ENCODE data around the gene SYNE1. TPM values are rescaled to one million over a fixed set of nuclear protein-coding genes. Genes with fewer than 3 reads are reported as not detected.
A peak's percentile ranks its signal among the peaks of the same experiment; 100 is the strongest.

SYNE1 gene
- total RNA-seq, 1 donor from 2014 or later, result 43.8 TPM

DNA sequence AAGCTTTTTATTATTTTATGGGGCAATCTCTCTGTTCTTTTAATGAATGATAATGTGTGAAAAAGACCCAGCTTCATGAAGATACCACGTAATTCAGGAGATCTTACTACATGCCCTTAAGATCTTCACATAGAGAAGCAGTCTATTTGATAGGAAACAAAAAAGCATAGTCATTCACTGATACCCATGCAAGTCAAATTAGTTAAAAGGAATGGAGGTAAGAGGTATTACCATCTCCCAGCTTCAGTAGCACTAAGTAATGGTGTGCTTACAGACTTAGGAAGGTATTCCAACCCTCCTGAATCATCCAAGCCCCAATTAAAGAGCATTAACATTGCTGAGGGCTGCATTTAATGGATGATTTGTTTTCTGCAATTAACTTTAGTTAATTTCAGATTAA, 364.7 kb downstream of the SYNE1 start:
- peaks cover under 1% of the 10 kb centered on the region for H3K36me3 Mint-ChIP-seq (ENCODE audit: insufficient read depth)
- no peaks in the 10 kb centered on the region for H3K27me3 Mint-ChIP-seq
- TF ChIP-seq, protein P1, sequence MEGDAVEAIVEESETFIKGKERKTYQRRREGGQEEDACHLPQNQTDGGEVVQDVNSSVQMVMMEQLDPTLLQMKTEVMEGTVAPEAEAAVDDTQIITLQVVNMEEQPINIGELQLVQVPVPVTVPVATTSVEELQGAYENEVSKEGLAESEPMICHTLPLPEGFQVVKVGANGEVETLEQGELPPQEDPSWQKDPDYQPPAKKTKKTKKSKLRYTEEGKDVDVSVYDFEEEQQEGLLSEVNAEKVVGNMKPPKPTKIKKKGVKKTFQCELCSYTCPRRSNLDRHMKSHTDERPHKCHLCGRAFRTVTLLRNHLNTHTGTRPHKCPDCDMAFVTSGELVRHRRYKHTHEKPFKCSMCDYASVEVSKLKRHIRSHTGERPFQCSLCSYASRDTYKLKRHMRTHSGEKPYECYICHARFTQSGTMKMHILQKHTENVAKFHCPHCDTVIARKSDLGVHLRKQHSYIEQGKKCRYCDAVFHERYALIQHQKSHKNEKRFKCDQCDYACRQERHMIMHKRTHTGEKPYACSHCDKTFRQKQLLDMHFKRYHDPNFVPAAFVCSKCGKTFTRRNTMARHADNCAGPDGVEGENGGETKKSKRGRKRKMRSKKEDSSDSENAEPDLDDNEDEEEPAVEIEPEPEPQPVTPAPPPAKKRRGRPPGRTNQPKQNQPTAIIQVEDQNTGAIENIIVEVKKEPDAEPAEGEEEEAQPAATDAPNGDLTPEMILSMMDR (IDR thresholded peaks at IDR 0.05; ENCODE audit: unreplicated experiment), result no peak
- H3K4me3 Mint-ChIP-seq (ENCODE audit: low read depth), result no peak overlapping the region
- no peak for DNase-seq (ENCODE audit: low spot score, unreplicated experiment)
- H3K9me3 Mint-ChIP-seq (ENCODE audit: low read depth), result no peaks in the 10 kb centered on the region
- peaks cover 9% of the 10 kb centered on the region for H3K4me1 Mint-ChIP-seq (ENCODE audit: low read depth)
- no peak overlapping the region for H3K27ac Mint-ChIP-seq

- Mint-ChIP-seq H3K36me3 (ENCODE audit: insufficient read depth) (no peaks in the 10 kb centered on the region), H3K4me3 (ENCODE audit: low read depth) (no peak overlapping the region), H3K9me3 (ENCODE audit: low read depth) (no peaks in the 10 kb centered on the region), H3K27ac (no peak overlapping the region), H3K27me3 (no peaks in the 10 kb centered on the region), H3K4me1 (ENCODE audit: low read depth) (peaks cover 8% of the 10 kb centered on the region)
- DNase-seq (ENCODE audit: low spot score, unreplicated experiment), result no peak
- TF ChIP-seq, protein P1 (IDR thresholded peaks at IDR 0.05; ENCODE audit: unreplicated experiment), result no peak
Observed at GRCh38 chr6:152271776-152272464, 365.2 kb downstream of the SYNE1 start.

GRCh38 chr6:152270301-152270925, 366.7 kb downstream of the SYNE1 start:
- TF ChIP-seq, protein P1 (IDR thresholded peaks at IDR 0.05; ENCODE audit: unreplicated experiment), result no peak
- H3K4me1 Mint-ChIP-seq (ENCODE audit: low read depth), result peaks cover 8% of the 10 kb centered on the region
- H3K4me3 Mint-ChIP-seq (ENCODE audit: low read depth), result no peak overlapping the region
- H3K36me3 Mint-ChIP-seq (ENCODE audit: insufficient read depth), result peaks cover 2% of the 10 kb centered on the region
- no peak for DNase-seq (ENCODE audit: low spot score, unreplicated experiment)
- H3K27ac Mint-ChIP-seq, result no peak overlapping the region
- H3K9me3 Mint-ChIP-seq (ENCODE audit: low read depth), result no peaks in the 10 kb centered on the region
- no peaks in the 10 kb centered on the region for H3K27me3 Mint-ChIP-seq

GRCh38 chr6:152268846-152269442, 368.2 kb downstream of the SYNE1 start:
- H3K4me1 Mint-ChIP-seq (ENCODE audit: low read depth), result peaks cover 6% of the 10 kb centered on the region
- DNase-seq (ENCODE audit: low spot score, unreplicated experiment), result no peak
- peaks cover 2% of the 10 kb centered on the region for H3K36me3 Mint-ChIP-seq (ENCODE audit: insufficient read depth)
- no peaks in the 10 kb centered on the region for H3K27me3 Mint-ChIP-seq
- no peak overlapping the region for H3K4me3 Mint-ChIP-seq (ENCODE audit: low read depth)
- no peak overlapping the region for H3K27ac Mint-ChIP-seq
- TF ChIP-seq, protein P1 (IDR thresholded peaks at IDR 0.05; ENCODE audit: unreplicated experiment), result no peak
- no peaks in the 10 kb centered on the region for H3K9me3 Mint-ChIP-seq (ENCODE audit: low read depth)

DNA sequence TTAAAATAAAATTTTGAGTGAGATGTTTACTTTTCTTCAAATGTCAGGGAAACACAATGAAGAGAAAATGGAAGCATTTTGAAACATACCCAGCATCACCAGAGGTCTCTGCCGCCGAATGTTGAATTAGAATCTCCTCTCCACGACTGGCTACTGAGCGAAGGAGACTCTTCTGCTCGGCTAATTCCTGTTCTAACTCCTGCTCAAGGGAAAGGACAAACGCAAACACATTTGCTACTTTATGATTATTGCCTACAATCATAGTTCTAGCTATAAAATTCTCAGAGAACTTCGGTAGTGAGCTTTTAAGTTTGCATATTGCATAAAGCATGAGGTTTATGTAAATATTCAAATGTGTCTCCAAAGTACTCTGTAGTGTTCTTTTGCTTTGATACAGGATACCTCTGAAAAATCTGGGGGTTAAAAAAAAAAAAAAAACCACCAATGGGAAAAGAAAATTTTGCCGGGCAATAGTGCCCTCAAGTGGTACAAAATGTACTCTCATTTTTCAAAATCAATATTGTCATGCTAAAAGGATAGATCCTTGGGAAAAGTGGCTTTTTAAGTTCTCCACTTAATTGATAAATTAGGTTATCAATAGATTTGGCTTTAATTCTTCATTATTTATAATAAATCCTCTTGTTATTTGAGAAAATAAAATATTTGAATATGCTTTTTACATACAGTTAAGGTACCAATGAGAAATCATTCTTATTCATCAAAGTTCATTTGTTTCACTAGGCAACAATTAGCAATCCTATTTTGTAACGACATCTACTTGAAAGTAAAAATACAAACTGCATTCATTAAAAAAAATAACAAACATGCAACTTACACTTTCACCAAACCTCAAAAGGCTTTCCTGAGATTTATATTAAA, 369.0 kb downstream of the SYNE1 start:
- DNase-seq (ENCODE audit: low spot score, unreplicated experiment), result no peak
- Mint-ChIP-seq H3K36me3 (ENCODE audit: insufficient read depth) (peaks cover 2% of the 10 kb centered on the region), H3K4me1 (ENCODE audit: low read depth) (peaks cover 4% of the 10 kb centered on the region), H3K4me3 (ENCODE audit: low read depth) (no peak overlapping the region), H3K9me3 (ENCODE audit: low read depth) (no peaks in the 10 kb centered on the region), H3K27ac (no peak overlapping the region), H3K27me3 (no peaks in the 10 kb centered on the region)
- TF ChIP-seq, protein P1 (IDR thresholded peaks at IDR 0.05; ENCODE audit: unreplicated experiment), result peak; percentile 74
